Endothelial cell of umbilical vein (primary cell): ENCODE data around the gene TRIM13.

ENCODE experiments used
- CTCF ChIP-seq, 2 donors: IDR thresholded peaks; 1 replicate in 1 of 2; 2 replicates in 1 of 2; pipeline ENCODE4 v1.5.1; 2011; ENCODE audit warnings: low read length in 2 of 2, mild to moderate bottlenecking in 2 of 2, moderate library complexity in 2 of 2, control low read depth in 1 of 2, inconsistent platforms in 1 of 2, low read depth in 1 of 2; ENCODE audit not compliant: insufficient read depth in 1 of 2; ENCODE audit errors: extremely low read depth in 1 of 2
- JUN ChIP-seq: IDR thresholded peaks from 2 replicates; pipeline ENCODE4 v1.6.1; 2011; ENCODE audit warnings: borderline replicate concordance, low read depth; ENCODE audit not compliant: insufficient read length, insufficient read depth
- MYC ChIP-seq: IDR thresholded peaks from one replicate; pipeline ENCODE4 v1.6.1; 2011; ENCODE audit warnings: mild to moderate bottlenecking, low read depth, low read length
- POLR2A ChIP-seq: IDR thresholded peaks from 2 replicates; pipeline ENCODE4 v1.6.1; 2012; ENCODE audit warnings: low read depth, mild to moderate bottlenecking, control low read depth, low read length
- POLR2AphosphoS5 ChIP-seq: IDR thresholded peaks from 2 replicates; pipeline ENCODE4 v1.6.1; 2012; ENCODE audit warnings: low read depth, mild to moderate bottlenecking, control low read depth, low read length, moderate library complexity; ENCODE audit not compliant: insufficient read depth

GRCh38 chr13:49967456-49967855, 29.4 kb upstream of the TRIM13 start:
- no peak for TF ChIP-seq CTCF (IDR thresholded peaks at IDR 0.05; ENCODE audit: extremely low read depth in 1 of 2, insufficient read depth in 1 of 2, low read depth in 1 of 2, low read length in 2 of 2)
- TF ChIP-seq JUN, result no peak
- no peak for TF ChIP-seq POLR2AphosphoS5
- TF ChIP-seq POLR2A, result no peak
- no peak for TF ChIP-seq MYC
